DND-41 (cell line): ENCODE data around the gene SORCS1.

Experiments
- ATAC-seq: fragments of 200-7000 bp; cut with Tn5 transposase; 3 replicates; pipeline ENCODE4 v1.9.1; 2021; ENCODE audit warnings: low read depth; ENCODE audit not compliant: insufficient read depth
- DNase-seq: peaks from one replicate; pipeline ENCODE4 v3.0.0-alpha.2; 2020
- H2AFZ ChIP-seq: 2 replicates; pipeline ENCODE4 v1.6.0; 2012; ENCODE audit warnings: low read depth, low read length
- H3K27ac ChIP-seq: 2 replicates; pipeline ENCODE4 v1.5.1; 2012; ENCODE audit warnings: low read length, inconsistent platforms
- H3K27me3 ChIP-seq: fragments of 200-600 bp; sonication (generic); 2 replicates; pipeline ENCODE4 v1.6.0; 2012; ENCODE audit warnings: low read length, mild to moderate bottlenecking, inconsistent platforms; ENCODE audit not compliant: insufficient read depth, poor library complexity
- H3K36me3 ChIP-seq: 2 replicates; pipeline ENCODE4 v1.5.1; 2012; ENCODE audit warnings: low read length, inconsistent platforms; ENCODE audit not compliant: insufficient read depth
- H3K4me1 ChIP-seq: 2 replicates; pipeline ENCODE4 v1.5.1; 2012; ENCODE audit warnings: mild to moderate bottlenecking, low read length; ENCODE audit not compliant: insufficient read depth
- H3K4me2 ChIP-seq: 2 replicates; pipeline ENCODE4 v1.6.0; 2012; ENCODE audit warnings: mild to moderate bottlenecking, moderate library complexity, low read length, inconsistent platforms; ENCODE audit not compliant: insufficient read depth
- H3K4me3 ChIP-seq, 2 experiments: fragments of 200-600 bp in 1 of 2; shearing (Covaris generic) in 1 of 2; 2 replicates each; pipeline ENCODE4 v1.5.1; 2012 to 2016; ENCODE audit warnings: inconsistent platforms in 2 of 2, low read length in 2 of 2, mild to moderate bottlenecking in 2 of 2, low read depth in 1 of 2, moderate library complexity in 1 of 2
- H3K79me2 ChIP-seq: 2 replicates; pipeline ENCODE4 v1.6.0; 2012; ENCODE audit warnings: low read length, inconsistent platforms; ENCODE audit not compliant: insufficient read depth
- H3K9ac ChIP-seq: 2 replicates; pipeline ENCODE4 v1.6.0; 2012; ENCODE audit warnings: low read depth, mild to moderate bottlenecking, inconsistent platforms, low read length, moderate library complexity
- H3K9me3 ChIP-seq: 2 replicates; pipeline ENCODE4 v1.5.1; 2012; ENCODE audit warnings: low read length, moderate library complexity, mild to moderate bottlenecking, inconsistent platforms; ENCODE audit not compliant: insufficient read depth, severe bottlenecking
- H4K20me1 ChIP-seq: 2 replicates; pipeline ENCODE4 v1.6.0; 2012; ENCODE audit warnings: low read length; ENCODE audit not compliant: insufficient read depth
- EZH2 ChIP-seq: IDR thresholded peaks from 3 replicates; pipeline ENCODE4 v1.6.1; 2012; ENCODE audit warnings: borderline replicate concordance, low read depth, mild to moderate bottlenecking, moderate library complexity, low read length, inconsistent platforms; ENCODE audit not compliant: severe bottlenecking
- TF ChIP-seq, protein P1 (sequence below): IDR thresholded peaks from 2 replicates; pipeline ENCODE4 v1.5.1; 2012; ENCODE audit warnings: borderline replicate concordance, low read length, moderate library complexity, mild to moderate bottlenecking; ENCODE audit not compliant: poor library complexity, severe bottlenecking; ENCODE audit errors: extremely low read depth

SORCS1 gene

DNA sequence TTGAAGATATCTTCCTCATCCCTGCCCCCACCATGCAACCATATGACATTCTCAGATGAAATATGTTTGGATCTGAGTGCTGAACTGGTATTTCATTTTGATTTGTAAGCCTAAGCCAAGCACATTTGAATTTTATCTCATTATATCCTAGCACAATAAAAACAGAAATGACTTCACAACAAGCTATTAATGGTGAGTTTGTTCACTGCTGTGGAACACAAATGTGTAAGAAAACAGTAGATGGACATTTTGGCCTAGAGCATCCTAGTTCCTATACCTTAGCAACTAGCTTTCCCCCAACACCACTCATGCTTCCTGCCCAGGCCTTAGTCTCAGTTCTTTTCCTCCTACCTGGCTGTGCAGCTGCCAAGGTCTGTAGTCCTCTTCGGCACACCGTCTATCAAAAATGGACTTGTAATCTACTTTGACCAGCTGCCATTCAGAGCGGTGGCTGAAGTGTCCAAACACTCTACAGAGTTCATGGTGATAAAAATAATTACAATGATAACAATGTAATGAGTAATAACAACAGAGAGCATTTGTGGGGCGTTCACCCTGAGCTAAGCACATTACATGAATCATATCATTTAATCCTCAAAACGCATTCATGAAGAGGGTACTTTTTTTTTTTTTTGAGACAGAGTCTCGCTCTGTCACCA lies 491.9 kb downstream of the SORCS1 start:
- Histone ChIP-seq H3K4me3 (no peak overlapping the region), H3K36me3 (no peaks in the 10 kb centered on the region), H3K9ac (no peak overlapping the region), H3K4me2 (no peak overlapping the region), H3K27me3 (no peaks in the 10 kb centered on the region), H4K20me1 (no peaks in the 10 kb centered on the region), H3K4me1 (no peaks in the 10 kb centered on the region), H3K9me3 (no peaks in the 10 kb centered on the region), H3K79me2 (no peaks in the 10 kb centered on the region), H3K27ac (no peak overlapping the region), H2AFZ (no peak overlapping the region)
- TF ChIP-seq EZH2 = no peak
- DNase-seq (no peak), ATAC-seq (no peak)

DNA sequence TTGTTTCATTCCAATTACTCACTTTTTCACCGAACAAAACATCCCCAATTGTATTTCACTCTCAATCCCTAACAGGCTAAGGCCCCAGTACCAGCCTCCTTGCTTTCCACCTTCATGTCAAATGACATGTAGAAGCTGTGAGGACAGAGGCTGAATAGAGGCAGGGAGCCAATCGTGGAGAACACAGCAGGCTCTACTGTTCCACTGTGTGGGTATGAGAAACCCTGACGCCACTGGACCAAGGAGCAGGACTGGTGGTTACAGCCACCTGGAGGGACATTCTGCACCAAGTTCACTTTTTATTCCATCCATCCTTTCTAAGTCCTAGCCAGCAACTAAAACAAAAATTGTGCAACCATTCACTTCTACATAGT lies 502.8 kb downstream of the SORCS1 start:
- H3K27ac ChIP-seq = no peak overlapping the region
- no peaks in the 10 kb centered on the region for H3K4me1 ChIP-seq
- H3K4me2 ChIP-seq = no peak overlapping the region
- peaks cover 2% of the 10 kb centered on the region for H3K9me3 ChIP-seq
- H3K27me3 ChIP-seq = no peaks in the 10 kb centered on the region
- ATAC-seq (no peak), DNase-seq (no peak)
- no peaks in the 10 kb centered on the region for H3K79me2 ChIP-seq
- no peaks in the 10 kb centered on the region for H3K36me3 ChIP-seq
- no peak overlapping the region for H3K9ac ChIP-seq
- H4K20me1 ChIP-seq = no peaks in the 10 kb centered on the region
- TF ChIP-seq, protein P1, sequence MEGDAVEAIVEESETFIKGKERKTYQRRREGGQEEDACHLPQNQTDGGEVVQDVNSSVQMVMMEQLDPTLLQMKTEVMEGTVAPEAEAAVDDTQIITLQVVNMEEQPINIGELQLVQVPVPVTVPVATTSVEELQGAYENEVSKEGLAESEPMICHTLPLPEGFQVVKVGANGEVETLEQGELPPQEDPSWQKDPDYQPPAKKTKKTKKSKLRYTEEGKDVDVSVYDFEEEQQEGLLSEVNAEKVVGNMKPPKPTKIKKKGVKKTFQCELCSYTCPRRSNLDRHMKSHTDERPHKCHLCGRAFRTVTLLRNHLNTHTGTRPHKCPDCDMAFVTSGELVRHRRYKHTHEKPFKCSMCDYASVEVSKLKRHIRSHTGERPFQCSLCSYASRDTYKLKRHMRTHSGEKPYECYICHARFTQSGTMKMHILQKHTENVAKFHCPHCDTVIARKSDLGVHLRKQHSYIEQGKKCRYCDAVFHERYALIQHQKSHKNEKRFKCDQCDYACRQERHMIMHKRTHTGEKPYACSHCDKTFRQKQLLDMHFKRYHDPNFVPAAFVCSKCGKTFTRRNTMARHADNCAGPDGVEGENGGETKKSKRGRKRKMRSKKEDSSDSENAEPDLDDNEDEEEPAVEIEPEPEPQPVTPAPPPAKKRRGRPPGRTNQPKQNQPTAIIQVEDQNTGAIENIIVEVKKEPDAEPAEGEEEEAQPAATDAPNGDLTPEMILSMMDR = no peak
- TF ChIP-seq EZH2 = no peak
- no peak overlapping the region for H2AFZ ChIP-seq
- no peak overlapping the region for H3K4me3 ChIP-seq

DNA sequence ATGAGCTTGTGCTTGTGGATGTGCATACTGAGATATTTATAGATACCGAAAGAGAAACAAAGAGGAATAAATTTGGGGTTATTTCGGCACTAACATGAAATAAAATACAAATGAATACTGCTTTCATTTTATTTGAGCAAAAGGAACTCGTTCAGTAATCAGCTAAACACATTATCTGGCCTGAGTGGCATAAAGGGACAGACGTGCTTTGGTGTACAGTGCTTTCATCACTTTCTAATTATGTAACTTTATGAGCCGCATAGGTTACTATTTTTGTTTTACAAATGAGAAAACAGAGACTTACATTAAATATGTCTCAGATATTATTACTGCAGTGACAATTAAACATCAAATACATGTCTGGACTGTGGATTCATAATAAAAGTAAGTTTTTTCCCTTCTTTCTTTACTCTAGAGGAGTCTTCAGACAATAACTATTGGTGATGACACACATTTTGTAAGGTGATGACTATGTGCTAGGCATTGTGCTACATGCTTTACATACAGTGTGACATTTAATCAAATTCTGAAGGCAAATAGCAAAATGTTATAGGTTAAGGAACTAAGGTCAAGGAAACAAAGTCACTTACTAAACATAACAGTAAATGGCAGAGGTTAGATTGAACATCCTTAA lies 503.3 kb downstream of the SORCS1 start:
- no peaks in the 10 kb centered on the region for H3K4me1 ChIP-seq
- no peak overlapping the region for H3K4me3 ChIP-seq
- H3K9ac ChIP-seq = no peak overlapping the region
- DNase-seq (no peak), ATAC-seq (no peak)
- no peak for TF ChIP-seq EZH2
- TF ChIP-seq, protein P1 = no peak
- H3K27me3 ChIP-seq = no peaks in the 10 kb centered on the region
- no peaks in the 10 kb centered on the region for H3K36me3 ChIP-seq
- H3K4me2 ChIP-seq = no peak overlapping the region
- H3K79me2 ChIP-seq = no peaks in the 10 kb centered on the region
- no peak overlapping the region for H3K27ac ChIP-seq
- H2AFZ ChIP-seq = no peak overlapping the region
- H3K9me3 ChIP-seq = peaks cover 2% of the 10 kb centered on the region
- no peaks in the 10 kb centered on the region for H4K20me1 ChIP-seq

DNA sequence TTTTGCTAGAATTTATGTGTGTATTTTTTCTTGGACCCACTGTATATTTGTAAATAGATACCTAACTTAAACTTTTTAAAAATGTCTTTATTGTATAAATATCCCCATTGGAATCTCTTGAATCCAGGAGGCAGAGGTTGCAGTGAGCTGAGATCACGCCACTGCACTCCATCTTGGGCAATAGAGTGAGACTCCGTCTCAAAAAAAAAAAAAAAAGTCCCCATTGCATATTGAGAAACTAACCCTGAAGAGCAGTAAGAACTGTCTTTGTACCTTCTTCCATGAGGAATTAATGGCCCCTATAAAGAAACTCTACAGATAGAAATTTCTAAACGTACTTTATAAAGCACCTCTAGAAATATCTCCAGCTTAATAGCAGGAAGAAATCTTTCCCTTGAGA lies 504.0 kb downstream of the SORCS1 start:
- no peaks in the 10 kb centered on the region for H4K20me1 ChIP-seq
- no peaks in the 10 kb centered on the region for H3K4me1 ChIP-seq
- H3K79me2 ChIP-seq = no peaks in the 10 kb centered on the region
- H3K4me2 ChIP-seq = no peak overlapping the region
- H3K36me3 ChIP-seq = no peaks in the 10 kb centered on the region
- DNase-seq (no peak), ATAC-seq (no peak)
- H3K27me3 ChIP-seq = no peaks in the 10 kb centered on the region
- H3K9ac ChIP-seq = no peak overlapping the region
- no peak overlapping the region for H3K27ac ChIP-seq
- H3K4me3 ChIP-seq = no peak overlapping the region
- H3K9me3 ChIP-seq = peaks cover 2% of the 10 kb centered on the region
- TF ChIP-seq, protein P1 = no peak
- TF ChIP-seq EZH2 = no peak
- no peak overlapping the region for H2AFZ ChIP-seq
